Measurements from ENCODE around the gene THAP2. TPM values are rescaled to one million over a fixed set of nuclear protein-coding genes. Genes with fewer than 3 reads are reported as not detected.
"Not testable (repeated sequence)": the region's sequence is repeated elsewhere in the genome, so short reads cannot be mapped to it uniquely, and the experiment has no call there.

Gene THAP2
- total RNA-seq, 1 experiment from 2014 or later: 7.1 TPM

DNA sequence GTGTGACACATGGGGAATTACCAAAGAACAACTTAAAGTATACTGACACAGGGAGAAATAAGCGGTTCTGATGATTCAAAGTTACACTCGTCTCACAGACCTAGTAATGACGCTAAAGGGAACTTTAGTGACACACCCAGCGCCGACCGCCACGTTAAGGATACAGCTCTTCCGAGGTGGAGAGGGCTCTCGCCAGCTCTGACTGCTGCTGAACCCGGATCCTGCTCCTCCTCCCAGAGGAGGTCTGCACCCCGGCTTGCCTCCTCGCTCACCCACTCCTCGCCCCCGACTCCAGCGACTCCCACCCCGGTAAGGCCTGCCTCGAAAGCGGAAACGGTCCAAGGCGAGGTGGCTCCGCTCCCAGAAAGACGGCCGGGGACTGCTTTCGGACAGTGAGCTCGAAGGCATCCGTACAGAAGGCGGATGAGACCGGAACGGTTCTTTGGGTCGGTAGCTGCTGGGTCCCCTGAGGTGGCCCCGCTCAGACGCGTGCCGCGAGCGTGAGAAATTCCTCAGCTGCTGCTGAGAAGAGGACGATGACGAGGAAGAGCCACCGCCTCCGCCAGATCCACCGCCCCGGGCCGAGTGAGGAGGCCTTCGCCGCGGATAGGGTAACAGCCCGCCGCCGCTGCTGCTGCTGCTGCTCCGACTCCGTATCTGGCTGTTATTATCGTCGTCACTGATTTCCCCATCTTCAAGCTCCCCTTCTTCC lies 1.1 kb upstream of the THAP2 start:
- DNase-seq (ENCODE audit: low read depth): peak; percentile 54

GRCh38 chr12:71664411-71665089 lies 449 bp downstream of the THAP2 start:
- DNase-seq (ENCODE audit: low read depth): no peak

DNA sequence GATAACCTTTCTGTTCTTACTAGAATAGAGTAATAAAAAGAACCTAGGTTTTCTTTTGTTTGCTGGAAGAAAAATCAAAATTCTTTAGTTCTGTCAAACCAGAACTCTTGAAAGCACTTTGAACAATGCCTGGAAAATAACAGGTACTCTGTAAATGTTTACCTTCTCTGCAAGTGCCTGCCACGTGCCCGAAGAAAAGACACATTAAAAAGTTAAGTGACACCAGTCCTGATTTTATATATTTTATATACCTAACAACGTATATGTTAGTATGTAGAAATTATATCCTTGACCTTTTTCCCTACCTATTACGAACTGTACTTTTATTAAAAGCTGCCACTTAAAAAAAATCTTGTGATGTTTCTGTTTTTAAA lies 976 bp downstream of the THAP2 start:
- no peak for DNase-seq (ENCODE audit: low read depth)

DNA sequence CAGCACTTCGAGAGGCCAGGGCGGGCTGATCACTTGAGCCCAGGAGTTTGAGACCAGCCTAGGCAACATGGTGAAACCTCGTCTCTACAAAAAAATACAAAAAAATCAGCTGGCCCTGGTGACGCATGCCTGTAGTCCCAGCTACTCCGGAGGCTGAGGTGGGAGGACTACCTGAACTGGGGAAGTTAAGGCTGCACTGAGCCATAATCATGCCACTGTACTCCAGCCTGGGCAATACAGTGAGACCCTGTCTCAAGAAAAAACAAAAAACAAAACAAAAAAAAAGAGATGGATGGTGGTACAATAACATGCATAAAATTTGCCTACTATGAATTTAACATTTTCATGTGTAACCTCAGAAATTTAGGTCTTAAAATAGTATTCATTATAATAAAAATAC lies 2.2 kb downstream of the THAP2 start:
- DNase-seq (ENCODE audit: low read depth): no peak

DNA sequence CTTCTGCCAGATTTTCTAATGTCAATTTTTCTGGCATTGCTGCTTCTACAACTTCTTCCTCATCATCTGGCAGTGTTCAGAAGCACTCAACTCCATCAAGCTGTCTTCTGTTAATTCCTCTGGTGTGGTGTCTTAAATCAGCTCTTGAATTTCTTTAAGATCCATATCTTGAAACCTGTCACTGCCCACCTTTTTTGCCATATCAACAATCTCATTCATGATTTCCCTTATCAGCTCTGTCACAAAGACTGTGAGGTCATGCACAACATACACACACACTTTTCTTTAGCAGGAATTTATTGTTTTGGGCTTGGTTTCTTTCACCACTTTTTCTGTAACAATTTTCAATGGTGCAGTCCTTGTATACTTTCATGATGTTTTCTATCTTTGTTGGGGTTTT lies 7.2 kb downstream of the THAP2 start:
- no peak for DNase-seq (ENCODE audit: low read depth)

DNA sequence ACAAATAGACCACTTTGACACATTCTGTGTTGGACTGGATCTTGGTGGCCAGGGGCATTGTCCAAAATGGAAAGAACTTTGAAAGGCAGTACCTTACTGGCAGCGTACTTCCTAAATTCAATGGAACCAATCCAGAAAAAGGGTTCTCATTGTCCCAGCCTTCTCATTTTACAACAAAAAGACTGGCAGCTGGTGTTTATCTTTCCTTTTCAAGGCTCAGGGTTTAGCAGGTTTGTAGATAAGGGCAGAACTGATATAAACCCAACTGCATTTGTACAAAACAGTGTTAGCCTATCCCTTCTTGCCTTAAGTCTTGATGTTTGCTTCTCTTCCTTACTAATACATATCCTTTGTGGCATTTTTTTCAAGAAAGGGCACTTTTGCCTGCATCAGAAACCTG lies 7.7 kb downstream of the THAP2 start:
- no peak for DNase-seq (ENCODE audit: low read depth)

GRCh38 chr12:71682466-71682865 lies 18.4 kb downstream of the THAP2 start:
- DNase-seq (ENCODE audit: low read depth): no peak

GRCh38 chr12:71683633-71684032 lies 19.5 kb downstream of the THAP2 start:
- no peak for DNase-seq (ENCODE audit: low read depth)

DNA sequence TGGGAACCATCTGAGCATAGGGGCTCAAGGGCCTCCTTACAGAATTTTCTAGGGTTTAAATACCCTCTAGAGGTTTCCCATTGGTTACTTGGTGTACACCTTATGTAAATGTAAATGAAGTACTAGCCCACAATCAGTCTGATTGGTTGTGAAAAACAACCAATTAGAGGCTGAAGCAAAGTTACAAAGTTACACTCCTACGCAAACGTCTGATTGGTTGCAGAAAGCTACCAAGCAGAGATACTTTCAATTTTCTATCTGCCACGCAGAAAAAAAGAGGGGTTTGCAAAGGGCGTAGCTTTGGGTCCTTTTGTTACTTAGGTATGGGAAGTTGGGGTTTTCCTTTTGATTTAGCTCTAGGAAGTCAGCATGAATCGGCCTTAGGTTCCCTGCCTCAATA lies 20.0 kb downstream of the THAP2 start:
- no peak for DNase-seq (ENCODE audit: low read depth)

DNA sequence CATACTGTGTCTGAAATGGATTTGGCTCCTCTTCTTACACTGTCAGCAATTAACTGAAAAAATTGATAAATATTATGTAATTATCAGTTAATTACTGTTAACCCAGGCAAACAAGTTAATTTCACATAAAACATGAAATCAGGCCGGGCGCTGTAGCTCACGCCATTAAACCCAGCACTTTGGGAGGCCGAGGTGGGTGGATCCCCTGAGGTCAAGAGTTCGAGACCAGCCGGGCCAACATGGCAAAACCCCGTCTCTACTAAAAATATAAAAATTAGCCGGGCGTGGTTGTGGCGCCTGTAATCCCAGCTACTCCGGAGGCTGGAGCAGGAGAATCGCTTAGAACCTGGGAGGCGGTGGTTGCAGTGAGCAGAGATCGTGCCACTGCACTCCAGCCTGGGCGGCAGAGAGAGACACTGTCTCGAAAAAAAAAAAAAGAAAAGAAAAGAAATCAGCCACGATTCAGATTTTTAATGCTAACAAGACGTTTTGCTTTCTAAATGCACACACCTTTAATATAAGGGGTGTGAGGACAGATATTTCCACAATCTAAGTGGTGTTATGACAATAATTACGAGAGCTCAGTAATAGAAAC lies 21.3 kb downstream of the THAP2 start:
- DNase-seq (ENCODE audit: low read depth): no peak

GRCh38 chr12:71685914-71686657 lies 22.0 kb downstream of the THAP2 start, which contains the start of gene TMEM19:
TMEM19 (plus strand) TSS chr12:71686082; CDS start chr12:71686681, 599 bp downstream.
- DNase-seq (ENCODE audit: low read depth): peak; percentile 89

- DNase-seq (ENCODE audit: low read depth): no peak
Measured at GRCh38 chr12:71686658-71687025, 22.5 kb downstream of the THAP2 start.

DNA sequence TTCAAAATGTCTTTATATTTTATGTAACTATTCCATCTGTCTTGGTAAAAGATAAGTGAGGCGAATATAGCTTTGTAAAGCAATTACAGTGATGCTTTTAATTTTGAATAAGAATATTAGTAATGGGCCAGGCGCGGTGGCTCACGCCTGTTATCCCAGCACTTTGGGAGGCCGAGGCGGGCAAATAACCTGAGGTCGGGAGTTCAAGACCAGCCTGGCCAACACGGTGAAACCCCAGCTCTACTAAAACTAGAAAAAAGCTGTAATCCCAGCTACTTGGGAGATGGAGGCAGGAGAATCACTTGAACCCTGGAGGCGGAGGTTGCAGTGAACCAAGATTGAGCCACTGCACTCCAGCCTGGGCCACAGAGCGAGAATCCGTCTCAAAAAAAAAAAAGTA lies 23.1 kb downstream of the THAP2 start:
- DNase-seq (ENCODE audit: low read depth): not testable (repeated sequence)

GRCh38 chr12:71688961-71689570 lies 25.0 kb downstream of the THAP2 start:
- DNase-seq (ENCODE audit: low read depth): no peak

DNA sequence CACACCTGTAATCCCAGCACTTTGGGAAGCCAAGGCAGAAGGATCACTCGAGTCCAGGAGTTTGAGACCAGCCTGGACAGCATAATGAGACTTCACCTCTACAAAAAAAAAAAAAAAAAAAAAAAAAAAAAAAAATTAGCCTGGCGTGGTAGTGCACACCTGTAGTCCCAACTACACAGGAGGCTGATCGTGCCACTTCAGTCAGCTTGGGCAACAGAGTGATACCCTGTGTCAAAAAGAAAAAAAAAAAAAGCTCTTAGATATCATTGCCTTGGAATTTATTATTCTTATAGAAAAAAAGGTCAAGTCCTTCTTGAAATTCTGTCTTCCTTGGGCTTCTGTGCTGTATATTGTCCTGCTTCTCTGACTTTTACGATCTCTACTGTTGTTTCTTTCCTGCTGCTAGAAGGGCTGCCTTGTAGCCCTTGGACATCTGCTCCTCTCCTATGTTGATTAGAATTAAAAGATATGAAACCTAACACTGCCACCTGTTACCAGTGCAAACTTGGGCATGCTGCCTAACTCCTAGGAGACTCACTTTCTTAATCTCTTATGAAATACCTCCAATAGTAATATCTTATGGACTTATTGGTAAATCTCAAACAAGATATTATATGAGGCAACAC lies 27.5 kb downstream of the THAP2 start:
- DNase-seq (ENCODE audit: low read depth): no peak

GRCh38 chr12:71693126-71693525 lies 29.0 kb downstream of the THAP2 start:
- DNase-seq (ENCODE audit: low read depth): no peak

DNA sequence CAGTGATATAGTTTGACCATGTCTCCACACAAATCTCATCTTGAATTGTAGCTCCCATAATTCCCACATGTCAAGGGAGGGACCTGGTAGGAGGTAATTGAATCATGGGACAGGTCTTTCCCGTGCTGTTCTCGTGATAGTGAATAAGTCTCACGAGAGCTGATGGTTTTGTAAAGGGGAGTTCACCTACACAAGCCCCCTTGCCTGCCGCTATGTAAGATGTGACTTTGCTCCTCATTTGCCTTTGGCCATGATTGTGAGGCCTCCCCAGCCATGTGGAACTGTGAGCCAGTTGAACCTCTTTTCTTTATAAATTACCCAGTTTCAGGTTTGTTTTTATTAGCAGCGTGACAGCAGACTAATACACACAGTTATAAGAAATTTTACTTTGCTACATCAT lies 29.6 kb downstream of the THAP2 start:
- not testable (repeated sequence) for DNase-seq (ENCODE audit: low read depth)

DNA sequence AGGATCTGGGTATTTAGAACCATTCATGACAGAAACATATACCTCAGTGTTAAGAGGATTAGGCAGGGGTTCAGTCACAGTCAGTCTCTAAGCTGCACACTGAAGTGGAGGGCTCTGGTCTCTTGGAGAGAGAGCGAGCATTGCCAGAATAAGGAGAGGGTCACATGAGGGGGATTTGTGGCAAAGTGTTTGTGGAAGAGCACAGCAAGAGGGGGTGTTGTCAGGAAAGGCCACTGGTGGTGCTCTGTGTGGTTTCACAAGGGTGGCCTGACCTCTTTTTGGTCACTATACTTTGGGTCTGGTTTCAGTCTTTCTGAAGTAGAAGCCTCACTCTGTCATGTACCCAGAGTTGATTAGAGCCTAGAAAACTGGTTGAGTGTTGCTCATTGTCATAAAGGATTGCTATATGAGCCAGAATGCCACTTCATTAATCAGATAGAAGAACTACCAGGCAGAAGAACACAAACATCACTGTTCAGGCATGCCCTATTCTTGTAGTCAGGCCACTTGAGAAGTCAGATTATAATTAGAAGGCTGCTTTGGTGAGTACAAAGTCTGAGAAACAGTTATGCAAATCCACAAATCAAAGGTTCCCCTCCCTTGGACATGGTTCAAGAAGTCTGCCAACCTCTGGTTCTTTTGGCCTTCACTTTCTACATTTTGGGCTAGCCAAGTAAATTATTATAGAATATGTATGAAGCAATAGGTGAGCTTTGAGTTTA lies 30.2 kb downstream of the THAP2 start:
- DNase-seq (ENCODE audit: low read depth): no peak

DNA sequence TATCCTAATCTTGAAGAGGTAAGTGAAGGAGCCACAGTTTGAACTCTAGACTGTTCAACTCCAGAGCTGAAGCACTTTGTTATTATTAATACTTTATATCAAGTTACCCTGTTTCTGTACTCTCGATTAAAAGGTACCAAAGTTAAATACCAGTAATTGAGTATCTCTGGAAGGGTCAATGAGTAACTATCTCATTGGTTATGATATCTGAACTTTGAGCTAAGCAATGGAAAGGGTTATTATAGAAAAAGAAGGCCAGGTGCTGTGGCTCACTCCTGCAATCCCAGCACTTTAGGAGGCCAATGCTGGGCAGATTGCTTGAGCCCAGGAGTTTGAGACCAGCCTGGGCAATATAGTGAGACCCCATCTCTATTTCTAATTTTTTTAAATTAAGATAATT lies 31.7 kb downstream of the THAP2 start:
- no peak for DNase-seq (ENCODE audit: low read depth)

GRCh38 chr12:71702181-71702580 lies 38.1 kb downstream of the THAP2 start:
- DNase-seq (ENCODE audit: low read depth): not testable (repeated sequence)

DNA sequence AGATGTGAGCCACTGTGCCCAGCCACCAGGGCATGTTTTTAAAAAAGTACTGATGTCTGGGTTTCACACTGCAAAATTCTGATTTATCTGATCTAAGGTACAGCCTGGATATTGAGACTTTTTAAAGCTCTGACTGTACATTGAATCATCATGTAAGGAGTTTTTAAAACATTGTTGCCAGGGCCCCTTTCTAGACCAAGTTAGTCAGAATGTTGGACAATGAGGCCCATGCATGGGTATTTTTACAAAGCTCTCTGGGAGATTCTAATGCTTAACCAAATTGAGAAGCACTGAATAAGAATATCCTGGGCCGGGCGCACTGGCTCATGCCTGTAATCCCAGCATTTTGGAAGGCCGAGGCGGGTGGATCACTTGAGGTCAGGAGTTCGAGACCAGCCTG lies 38.5 kb downstream of the THAP2 start:
- DNase-seq (ENCODE audit: low read depth): no peak

Measured in RPMI7951 (cell line).